H9 (cell line): ENCODE results near the gene FAM200B. TPM values are rescaled to one million over a fixed set of nuclear protein-coding genes. Genes with fewer than 3 reads are reported as not detected.

Source experiments
- DNase-seq: peaks from one replicate; pipeline ENCODE4 v3.0.0-alpha.2; 2017
- H2AFZ ChIP-seq: one replicate; pipeline ENCODE4 v1.6.1; 2013; ENCODE audit warnings: mild to moderate bottlenecking, low read length, control low read depth, moderate library complexity
- H2AK5ac ChIP-seq: 2 replicates; pipeline ENCODE4 v1.6.1; 2013; ENCODE audit warnings: low read length, control low read depth, mixed read lengths; ENCODE audit not compliant: insufficient read length
- H2BK120ac ChIP-seq: one replicate; pipeline ENCODE4 v1.6.1; 2013; ENCODE audit warnings: low read depth, mild to moderate bottlenecking, low read length, control low read depth, inconsistent platforms; ENCODE audit not compliant: poor library complexity, severe bottlenecking
- H2BK12ac ChIP-seq: 2 replicates; pipeline ENCODE4 v1.6.1; 2013; ENCODE audit warnings: low read length, control low read depth, mixed read lengths, low read depth; ENCODE audit not compliant: insufficient read length
- H2BK15ac ChIP-seq: 2 replicates; pipeline ENCODE4 v1.6.1; 2013; ENCODE audit warnings: low read depth, low read length, control low read depth
- H2BK20ac ChIP-seq: one replicate; pipeline ENCODE4 v1.6.1; 2013; ENCODE audit warnings: low read depth, mild to moderate bottlenecking, low read length, control low read depth, inconsistent platforms; ENCODE audit not compliant: poor library complexity, severe bottlenecking
- H2BK5ac ChIP-seq: 2 replicates; pipeline ENCODE4 v1.6.1; 2013; ENCODE audit warnings: low read length, control low read depth, mixed read lengths; ENCODE audit not compliant: insufficient read length
- H3K14ac ChIP-seq: 2 replicates; pipeline ENCODE4 v1.6.1; 2013; ENCODE audit warnings: low read length, control low read depth; ENCODE audit not compliant: insufficient read depth
- H3K18ac ChIP-seq: 2 replicates; pipeline ENCODE4 v1.6.1; 2013; ENCODE audit warnings: low read depth, mild to moderate bottlenecking, mixed read lengths, low read length, control low read depth; ENCODE audit not compliant: insufficient read length
- H3K23ac ChIP-seq: 2 replicates; pipeline ENCODE4 v1.6.1; 2013; ENCODE audit warnings: low read length, control low read depth, mixed read lengths, low read depth; ENCODE audit not compliant: insufficient read length
- H3K23me2 ChIP-seq: 2 replicates; pipeline ENCODE4 v1.6.1; 2013; ENCODE audit warnings: low read depth, mild to moderate bottlenecking, mixed read lengths, low read length, control low read depth; ENCODE audit not compliant: insufficient read length, poor library complexity, severe bottlenecking
- H3K27ac ChIP-seq: 2 replicates; pipeline ENCODE4 v1.5.1; 2013; ENCODE audit warnings: low read length, control low read depth, mixed read lengths, low read depth; ENCODE audit not compliant: insufficient read length
- H3K27me3 ChIP-seq: 2 replicates; pipeline ENCODE4 v1.6.1; 2013; ENCODE audit warnings: low read length, control low read depth, inconsistent platforms; ENCODE audit not compliant: insufficient read depth
- H3K4ac ChIP-seq: 2 replicates; pipeline ENCODE4 v1.6.1; 2013; ENCODE audit warnings: low read depth, mild to moderate bottlenecking, control low read depth, inconsistent platforms, low read length, moderate library complexity
- H3K4me1 ChIP-seq: 2 replicates; pipeline ENCODE4 v1.6.1; 2013; ENCODE audit warnings: low read length, control low read depth, inconsistent platforms; ENCODE audit not compliant: insufficient read depth
- H3K4me2 ChIP-seq: 2 replicates; pipeline ENCODE4 v1.6.1; 2013; ENCODE audit warnings: low read length, control low read depth, mixed read lengths; ENCODE audit not compliant: insufficient read length, insufficient read depth
- H3K56ac ChIP-seq: 2 replicates; pipeline ENCODE4 v1.6.1; 2013; ENCODE audit warnings: low read depth, mild to moderate bottlenecking, mixed read lengths, low read length, control low read depth; ENCODE audit not compliant: insufficient read length
- H3K79me1 ChIP-seq: 2 replicates; pipeline ENCODE4 v1.6.1; 2013; ENCODE audit warnings: low read depth, mild to moderate bottlenecking, moderate library complexity, low read length, control low read depth, inconsistent platforms; ENCODE audit not compliant: insufficient read depth, poor library complexity, severe bottlenecking
- H3K79me2 ChIP-seq: 2 replicates; pipeline ENCODE4 v1.6.1; 2013; ENCODE audit warnings: low read length, control low read depth, inconsistent platforms; ENCODE audit not compliant: insufficient read depth
- H3K9ac ChIP-seq: 2 replicates; pipeline ENCODE4 v1.6.1; 2013; ENCODE audit warnings: low read length, control low read depth, mixed read lengths; ENCODE audit not compliant: insufficient read length; ENCODE audit errors: extremely low read depth
- H3K9me3 ChIP-seq: one replicate; pipeline ENCODE4 v1.6.1; 2013; ENCODE audit warnings: low read depth, low read length, inconsistent platforms; ENCODE audit not compliant: control insufficient read depth
- H3T11ph ChIP-seq: one replicate; pipeline ENCODE4 v1.6.1; 2013; ENCODE audit warnings: mild to moderate bottlenecking, low read length, control low read depth, inconsistent platforms
- H4K20me1 ChIP-seq: one replicate; pipeline ENCODE4 v1.6.1; 2013; ENCODE audit not compliant: control insufficient read depth, insufficient read length, insufficient read depth
- H4K5ac ChIP-seq: 2 replicates; pipeline ENCODE4 v1.6.1; 2013; ENCODE audit warnings: low read depth, mild to moderate bottlenecking, mixed read lengths, low read length, control low read depth; ENCODE audit not compliant: insufficient read length
- H4K8ac ChIP-seq: replicated peaks from 2 replicates; pipeline ENCODE4 v1.6.1; 2013; ENCODE audit warnings: low read length, control low read depth, mixed read lengths, low read depth; ENCODE audit not compliant: insufficient read length
- H4K91ac ChIP-seq: 2 replicates; pipeline ENCODE4 v1.6.1; 2013; ENCODE audit warnings: low read depth, mild to moderate bottlenecking, moderate library complexity, mixed read lengths, low read length, control low read depth; ENCODE audit not compliant: insufficient read length
- H3K27ac Mint-ChIP-seq, 3 experiments: 2 replicates in 2 of 3; 3 replicates in 1 of 3; pipeline ENCODE4 v1.8.0; 2020 to 2021; ENCODE audit warnings: mixed read lengths in 3 of 3, mild to moderate bottlenecking in 1 of 3, moderate library complexity in 1 of 3
- H3K27me3 Mint-ChIP-seq: 2 replicates; pipeline ENCODE4 v1.8.0; 2021; ENCODE audit warnings: low read depth, mild to moderate bottlenecking, moderate library complexity, mixed read lengths
- H3K36me3 Mint-ChIP-seq, 3 experiments: 2 replicates in 2 of 3; 3 replicates in 1 of 3; pipeline ENCODE4 v1.8.0; 2020 to 2021; ENCODE audit warnings: low read depth in 3 of 3, mixed read lengths in 3 of 3; ENCODE audit not compliant: insufficient read depth in 1 of 3
- H3K4me1 Mint-ChIP-seq, 2 experiments: 2 replicates each; pipeline ENCODE4 v1.8.0; 2020; ENCODE audit warnings: mixed read lengths in 2 of 2
- H3K4me3 Mint-ChIP-seq, 2 experiments: 2 replicates in 1 of 2; 3 replicates in 1 of 2; pipeline ENCODE4 v1.8.0; 2020 to 2021; ENCODE audit warnings: mild to moderate bottlenecking in 2 of 2, mixed read lengths in 2 of 2, moderate library complexity in 1 of 2
- H3K9me3 Mint-ChIP-seq, 2 experiments: 2 replicates in 1 of 2; 3 replicates in 1 of 2; pipeline ENCODE4 v1.8.0; 2020; ENCODE audit warnings: mild to moderate bottlenecking in 2 of 2, mixed read lengths in 2 of 2, moderate library complexity in 1 of 2
- WGBS: extraction: QIAGEN DNeasy Blood & Tissue Kit; methylation state at CpG from one replicate; pipeline ENCODE4 v1.1.7; 2013; ENCODE audit warnings: missing lambda C conversion rate, low lambda C conversion rate, mixed read lengths; ENCODE audit not compliant: insufficient read length; ENCODE audit errors: extremely low coverage; 5-methylcytosine and 5-hydroxymethylcytosine counted together
- total RNA-seq: library from RNA; stranded (reverse); gene quantifications from 2 replicates; pipeline ENCODE4 v1.2.1, GENCODE V29; 2021
- TF ChIP-seq, protein P1 (sequence below): fragments of 200-600 bp; sonication (generic); conservative IDR thresholded peaks from 3 replicates; pipeline ENCODE4 v1.8.0; 2021; ENCODE audit warnings: antibody characterized with exemption, mild to moderate bottlenecking

The FAM200B gene
- total RNA-seq, 1 experiment from 2014 or later, result 19.6 TPM

- Histone ChIP-seq H3K79me1 (peaks cover 1% of the 10 kb centered on the region), H2AK5ac (no peak overlapping the region), H4K91ac (no peak overlapping the region), H3K4ac (no peak overlapping the region), H3K9ac (no peak overlapping the region), H3K79me2 (no peaks in the 10 kb centered on the region), H2BK15ac (no peak overlapping the region), H3K14ac (no peak overlapping the region), H3K56ac (no peak overlapping the region), H3K18ac (no peak overlapping the region), H4K5ac (no peak overlapping the region), H4K20me1 (no peaks in the 10 kb centered on the region), H2BK5ac (no peak overlapping the region), H2BK12ac (no peak overlapping the region), H3K4me1 (no peaks in the 10 kb centered on the region), H3K23me2 (no peaks in the 10 kb centered on the region), H4K8ac (no peak overlapping the region), H3K9me3 (no peaks in the 10 kb centered on the region), H2BK120ac (no peak overlapping the region), H3T11ph (no peak overlapping the region), H3K27ac (no peak overlapping the region), H2BK20ac (no peak overlapping the region), H3K4me2 (no peak overlapping the region), H3K27me3 (no peaks in the 10 kb centered on the region), H2AFZ (no peak overlapping the region), H3K23ac (no peak overlapping the region)
- Mint-ChIP-seq H3K9me3 (no peaks in the 10 kb centered on the region), H3K4me1 (no peaks in the 10 kb centered on the region), H3K36me3 (peaks cover 5 to 21% (median 18%) of the 10 kb centered on the region in 3 experiments; a peak in 6 of 7 replicates), H3K27me3 (no peaks in the 10 kb centered on the region), H3K27ac (no peak overlapping the region), H3K4me3 (no peak overlapping the region)
- TF ChIP-seq, protein P1, sequence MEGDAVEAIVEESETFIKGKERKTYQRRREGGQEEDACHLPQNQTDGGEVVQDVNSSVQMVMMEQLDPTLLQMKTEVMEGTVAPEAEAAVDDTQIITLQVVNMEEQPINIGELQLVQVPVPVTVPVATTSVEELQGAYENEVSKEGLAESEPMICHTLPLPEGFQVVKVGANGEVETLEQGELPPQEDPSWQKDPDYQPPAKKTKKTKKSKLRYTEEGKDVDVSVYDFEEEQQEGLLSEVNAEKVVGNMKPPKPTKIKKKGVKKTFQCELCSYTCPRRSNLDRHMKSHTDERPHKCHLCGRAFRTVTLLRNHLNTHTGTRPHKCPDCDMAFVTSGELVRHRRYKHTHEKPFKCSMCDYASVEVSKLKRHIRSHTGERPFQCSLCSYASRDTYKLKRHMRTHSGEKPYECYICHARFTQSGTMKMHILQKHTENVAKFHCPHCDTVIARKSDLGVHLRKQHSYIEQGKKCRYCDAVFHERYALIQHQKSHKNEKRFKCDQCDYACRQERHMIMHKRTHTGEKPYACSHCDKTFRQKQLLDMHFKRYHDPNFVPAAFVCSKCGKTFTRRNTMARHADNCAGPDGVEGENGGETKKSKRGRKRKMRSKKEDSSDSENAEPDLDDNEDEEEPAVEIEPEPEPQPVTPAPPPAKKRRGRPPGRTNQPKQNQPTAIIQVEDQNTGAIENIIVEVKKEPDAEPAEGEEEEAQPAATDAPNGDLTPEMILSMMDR, result no peak
- WGBS, result no CpG with 5 or more reads among the region's 3 CpGs
- no peak for DNase-seq
These were observed 15.8 kb upstream of the FAM200B start for GRCh38 chr4:15665753-15666365.
